ENCODE data around the gene LONP2. TPM values are rescaled to one million over a fixed set of nuclear protein-coding genes. Genes with fewer than 3 reads are reported as not detected.

LONP2 gene
- total and polyA plus RNA-seq, 3 donors from 2014 or later, result 36.4 to 51.7 (median 51.1) TPM

DNA sequence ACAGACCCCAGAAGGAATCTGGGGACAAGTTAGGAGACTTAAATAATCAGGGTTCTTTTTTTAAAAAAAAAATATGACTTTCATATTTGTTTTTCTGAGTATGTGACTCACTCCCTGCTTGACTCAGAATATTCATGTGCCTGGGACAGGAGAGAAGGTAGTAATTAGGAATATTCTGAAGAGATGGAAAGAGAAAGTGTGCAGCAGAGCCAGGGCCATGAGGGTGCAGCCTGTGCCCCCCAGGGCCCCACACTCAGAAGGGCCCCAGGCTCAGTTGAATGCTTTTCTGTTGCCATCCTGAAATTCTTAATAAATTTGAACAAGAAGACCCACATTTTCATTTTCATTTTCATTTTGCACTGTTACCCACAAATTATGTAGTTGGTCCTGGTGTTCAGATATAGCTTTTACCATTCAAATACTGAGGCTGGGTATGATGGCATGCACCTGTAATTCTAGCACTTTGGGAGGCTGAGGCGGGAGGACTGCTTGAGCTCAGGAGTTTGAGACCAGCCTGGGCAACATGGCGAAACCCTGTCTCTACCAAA, 11.5 kb upstream of the LONP2 start:
- Histone ChIP-seq H3K4me3 (no peak overlapping the region), H3K36me3 (ENCODE audit: low read depth, missing control alignments) (no peaks in the 10 kb centered on the region), H3K4me1 (no peaks in the 10 kb centered on the region), H3K9me3 (no peaks in the 10 kb centered on the region), H3K27ac (no peak overlapping the region), H3K27me3 (no peaks in the 10 kb centered on the region)
- TF ChIP-seq, protein P1, sequence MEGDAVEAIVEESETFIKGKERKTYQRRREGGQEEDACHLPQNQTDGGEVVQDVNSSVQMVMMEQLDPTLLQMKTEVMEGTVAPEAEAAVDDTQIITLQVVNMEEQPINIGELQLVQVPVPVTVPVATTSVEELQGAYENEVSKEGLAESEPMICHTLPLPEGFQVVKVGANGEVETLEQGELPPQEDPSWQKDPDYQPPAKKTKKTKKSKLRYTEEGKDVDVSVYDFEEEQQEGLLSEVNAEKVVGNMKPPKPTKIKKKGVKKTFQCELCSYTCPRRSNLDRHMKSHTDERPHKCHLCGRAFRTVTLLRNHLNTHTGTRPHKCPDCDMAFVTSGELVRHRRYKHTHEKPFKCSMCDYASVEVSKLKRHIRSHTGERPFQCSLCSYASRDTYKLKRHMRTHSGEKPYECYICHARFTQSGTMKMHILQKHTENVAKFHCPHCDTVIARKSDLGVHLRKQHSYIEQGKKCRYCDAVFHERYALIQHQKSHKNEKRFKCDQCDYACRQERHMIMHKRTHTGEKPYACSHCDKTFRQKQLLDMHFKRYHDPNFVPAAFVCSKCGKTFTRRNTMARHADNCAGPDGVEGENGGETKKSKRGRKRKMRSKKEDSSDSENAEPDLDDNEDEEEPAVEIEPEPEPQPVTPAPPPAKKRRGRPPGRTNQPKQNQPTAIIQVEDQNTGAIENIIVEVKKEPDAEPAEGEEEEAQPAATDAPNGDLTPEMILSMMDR (IDR thresholded peaks at IDR 0.05), result no peak
- no peak for TF ChIP-seq POLR2A (IDR thresholded peaks at IDR 0.05)
- intact Hi-C loops (cut with DNase I; ENCODE audit: low total_unique reads), result no loop called here
- DNase-seq, result no peak
- 95 to 100% methylated on average over 2 of the region's 2 CpGs for WGBS, 2 donors

- TF ChIP-seq, protein P1 (IDR thresholded peaks at IDR 0.05), result no peak
- no peak for TF ChIP-seq POLR2A (IDR thresholded peaks at IDR 0.05)
- Histone ChIP-seq H3K27ac (no peak overlapping the region), H3K9me3 (no peaks in the 10 kb centered on the region), H3K4me1 (no peaks in the 10 kb centered on the region), H3K36me3 (ENCODE audit: low read depth, missing control alignments) (no peaks in the 10 kb centered on the region), H3K27me3 (no peaks in the 10 kb centered on the region), H3K4me3 (no peak overlapping the region)
- DNase-seq, result no peak
- intact Hi-C loops (cut with DNase I; ENCODE audit: low total_unique reads), result no loop called here
These were observed 9.5 kb upstream of the LONP2 start for GRCh38 chr16:48234630-48235029.

DNA sequence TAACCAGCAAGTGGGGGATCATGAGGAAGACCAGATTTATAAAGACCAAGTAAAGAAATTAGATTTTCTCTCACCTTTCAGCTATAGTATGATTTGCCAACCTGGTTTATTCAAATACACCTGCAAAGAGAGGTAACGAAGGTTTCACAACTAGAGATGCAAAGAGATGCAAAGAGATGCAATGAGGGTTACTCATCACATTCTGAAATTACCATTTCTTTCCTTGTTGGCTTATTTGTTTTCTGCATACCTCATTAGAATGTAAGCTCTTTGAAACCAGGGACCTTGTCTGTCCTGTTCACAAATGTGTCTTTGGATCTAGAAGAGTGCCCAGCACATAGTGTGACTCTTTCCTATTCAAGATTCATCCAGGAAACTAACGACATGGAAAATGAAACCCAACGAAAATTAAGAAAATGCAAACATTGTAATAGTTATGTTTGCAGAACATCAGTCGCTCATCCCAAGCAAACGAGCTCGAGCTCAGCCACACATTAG, 9.0 kb upstream of the LONP2 start:
- TF ChIP-seq, protein P1 (IDR thresholded peaks at IDR 0.05), result no peak
- no peak for TF ChIP-seq POLR2A (IDR thresholded peaks at IDR 0.05)
- H3K9me3 ChIP-seq, result no peaks in the 10 kb centered on the region

GRCh38 chr16:48235556-48236136, 8.5 kb upstream of the LONP2 start:
- 75% methylated on average over 6 of the region's 6 CpGs for WGBS, 2 donors
- intact Hi-C loops (cut with DNase I; ENCODE audit: low total_unique reads), result no loop called here
- DNase-seq, result no peak

More for the DNA sequence above, 9.0 kb upstream of the LONP2 start:
- intact Hi-C loops (cut with DNase I; ENCODE audit: low total_unique reads), result no loop called here
- no peak for DNase-seq
- H3K4me1 ChIP-seq, result no peaks in the 10 kb centered on the region
- 66 to 82% methylated on average over 6 of the region's 6 CpGs for WGBS, 2 donors
- H3K27ac ChIP-seq, result no peak overlapping the region
- H3K4me3 ChIP-seq, result no peak overlapping the region
- H3K36me3 ChIP-seq (ENCODE audit: low read depth, missing control alignments), result no peaks in the 10 kb centered on the region
- no peaks in the 10 kb centered on the region for H3K27me3 ChIP-seq

More at GRCh38 chr16:48235556-48236136, 8.5 kb upstream of the LONP2 start:
- no peaks in the 10 kb centered on the region for H3K36me3 ChIP-seq (ENCODE audit: low read depth, missing control alignments)
- no peaks in the 10 kb centered on the region for H3K9me3 ChIP-seq
- no peaks in the 10 kb centered on the region for H3K27me3 ChIP-seq
- no peak overlapping the region for H3K27ac ChIP-seq
- no peak overlapping the region for H3K4me3 ChIP-seq
- H3K4me1 ChIP-seq, result no peaks in the 10 kb centered on the region
- no peak for TF ChIP-seq POLR2A (IDR thresholded peaks at IDR 0.05)
- TF ChIP-seq, protein P1 (IDR thresholded peaks at IDR 0.05), result no peak
